ENCODE data around the gene PRR35.

PRR35 gene

DNA sequence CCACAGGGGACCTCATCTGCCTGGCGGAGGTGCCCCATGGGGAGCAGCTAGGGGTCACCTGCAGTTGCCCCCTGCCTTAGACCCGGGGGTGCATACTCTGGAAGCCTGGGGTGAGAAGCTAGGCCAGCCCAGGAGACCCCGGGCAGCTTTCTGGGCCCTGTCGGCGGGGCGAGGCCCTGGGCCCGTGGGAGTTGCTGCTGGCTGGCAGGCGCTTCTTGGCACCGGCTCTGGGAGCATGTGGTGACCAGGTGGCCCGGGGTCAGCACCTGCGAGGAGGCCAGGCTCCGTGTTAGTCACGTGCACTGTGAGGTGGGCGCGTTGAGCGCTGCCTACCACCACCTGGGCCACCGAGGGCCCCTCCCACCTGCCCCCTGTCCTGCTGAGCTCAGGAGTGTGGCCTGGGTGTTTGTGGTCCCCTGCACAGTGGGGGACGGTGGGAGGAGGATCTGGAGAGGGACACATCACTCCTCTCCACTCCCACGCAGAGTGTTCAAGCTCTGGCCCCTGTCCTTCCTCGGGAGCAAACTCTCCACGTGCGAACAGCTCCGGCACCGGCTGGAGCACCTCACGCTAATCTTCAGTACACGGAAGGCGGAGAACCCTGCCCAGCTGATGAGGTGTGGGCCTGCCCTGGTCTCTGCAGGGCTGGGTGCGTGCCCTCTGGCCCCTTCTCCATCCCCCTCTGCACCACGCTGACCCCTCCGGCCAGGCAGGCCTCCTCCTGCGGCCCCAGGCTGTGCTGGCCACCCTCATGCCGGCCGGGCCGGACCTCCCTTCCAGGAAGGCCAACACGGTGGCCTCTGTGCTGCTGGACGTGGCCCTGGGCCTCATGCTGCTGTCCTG lies 15.4 kb downstream of the PRR35 start:
- DNase-seq (ENCODE audit: low spot score) = no peak
- TF ChIP-seq, protein P1, sequence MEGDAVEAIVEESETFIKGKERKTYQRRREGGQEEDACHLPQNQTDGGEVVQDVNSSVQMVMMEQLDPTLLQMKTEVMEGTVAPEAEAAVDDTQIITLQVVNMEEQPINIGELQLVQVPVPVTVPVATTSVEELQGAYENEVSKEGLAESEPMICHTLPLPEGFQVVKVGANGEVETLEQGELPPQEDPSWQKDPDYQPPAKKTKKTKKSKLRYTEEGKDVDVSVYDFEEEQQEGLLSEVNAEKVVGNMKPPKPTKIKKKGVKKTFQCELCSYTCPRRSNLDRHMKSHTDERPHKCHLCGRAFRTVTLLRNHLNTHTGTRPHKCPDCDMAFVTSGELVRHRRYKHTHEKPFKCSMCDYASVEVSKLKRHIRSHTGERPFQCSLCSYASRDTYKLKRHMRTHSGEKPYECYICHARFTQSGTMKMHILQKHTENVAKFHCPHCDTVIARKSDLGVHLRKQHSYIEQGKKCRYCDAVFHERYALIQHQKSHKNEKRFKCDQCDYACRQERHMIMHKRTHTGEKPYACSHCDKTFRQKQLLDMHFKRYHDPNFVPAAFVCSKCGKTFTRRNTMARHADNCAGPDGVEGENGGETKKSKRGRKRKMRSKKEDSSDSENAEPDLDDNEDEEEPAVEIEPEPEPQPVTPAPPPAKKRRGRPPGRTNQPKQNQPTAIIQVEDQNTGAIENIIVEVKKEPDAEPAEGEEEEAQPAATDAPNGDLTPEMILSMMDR (IDR thresholded peaks at IDR 0.05) = no peak
- H3K4me3 ChIP-seq = no peak overlapping the region
- H3K27ac ChIP-seq = no peak overlapping the region

DNA sequence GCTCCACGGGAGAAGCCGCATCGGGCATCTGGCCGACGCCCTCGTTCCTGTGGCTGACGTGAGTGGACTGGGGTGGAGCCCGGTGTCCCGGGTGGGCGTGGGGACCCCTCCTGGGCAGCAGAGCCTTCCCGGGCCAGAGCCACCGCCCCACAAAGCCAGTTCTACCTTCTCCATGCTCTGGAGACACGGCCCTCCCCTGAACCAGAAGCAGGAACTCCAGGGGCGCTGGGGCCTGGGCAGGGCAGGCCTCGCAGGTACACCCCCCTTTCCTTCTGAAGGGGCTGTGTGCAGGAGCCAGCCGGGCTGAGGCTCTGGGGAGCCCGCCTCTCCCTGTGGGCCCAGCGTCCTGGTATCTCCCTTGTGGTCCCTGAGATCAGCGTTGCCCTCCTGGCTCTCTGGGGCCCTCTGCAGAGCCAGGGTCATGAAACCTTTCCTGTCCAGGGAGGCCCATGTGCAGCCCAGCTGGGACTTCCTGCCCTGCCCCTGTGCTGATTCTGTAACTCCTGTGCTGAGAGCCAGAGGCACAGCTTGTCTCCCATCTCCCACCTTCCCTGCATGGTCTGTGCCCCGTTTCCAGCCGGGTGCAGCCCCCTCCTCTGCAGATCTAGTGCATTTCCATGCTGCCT lies 16.1 kb downstream of the PRR35 start:
- H3K27ac ChIP-seq = no peak overlapping the region
- H3K4me3 ChIP-seq = no peak overlapping the region
- no peak for DNase-seq (ENCODE audit: low spot score)
- TF ChIP-seq, protein P1 (IDR thresholded peaks at IDR 0.05) = no peak

DNA sequence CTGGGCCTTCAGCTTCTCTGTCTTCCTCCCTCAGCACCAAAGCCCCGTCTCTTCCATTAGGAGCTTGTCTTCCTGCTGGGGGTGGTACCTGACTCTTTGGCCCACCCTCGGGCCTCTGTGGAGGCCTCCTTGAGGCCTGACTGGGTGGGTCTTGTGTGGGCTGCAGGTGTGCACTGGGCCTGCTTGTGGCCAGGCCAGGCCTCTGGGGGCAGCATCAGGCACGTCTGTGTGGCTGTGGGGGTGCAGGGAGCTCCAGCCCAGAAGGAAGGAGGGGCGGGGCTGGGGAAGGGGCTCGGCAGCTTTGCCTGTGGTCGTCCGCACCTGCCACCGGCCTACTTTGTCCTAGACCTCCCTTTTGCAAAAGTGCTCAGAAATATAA lies 16.6 kb downstream of the PRR35 start:
- TF ChIP-seq, protein P1 (IDR thresholded peaks at IDR 0.05) = no peak
- Histone ChIP-seq H3K4me3 (no peak overlapping the region), H3K27ac (no peak overlapping the region)
- DNase-seq (ENCODE audit: low spot score) = no peak

DNA sequence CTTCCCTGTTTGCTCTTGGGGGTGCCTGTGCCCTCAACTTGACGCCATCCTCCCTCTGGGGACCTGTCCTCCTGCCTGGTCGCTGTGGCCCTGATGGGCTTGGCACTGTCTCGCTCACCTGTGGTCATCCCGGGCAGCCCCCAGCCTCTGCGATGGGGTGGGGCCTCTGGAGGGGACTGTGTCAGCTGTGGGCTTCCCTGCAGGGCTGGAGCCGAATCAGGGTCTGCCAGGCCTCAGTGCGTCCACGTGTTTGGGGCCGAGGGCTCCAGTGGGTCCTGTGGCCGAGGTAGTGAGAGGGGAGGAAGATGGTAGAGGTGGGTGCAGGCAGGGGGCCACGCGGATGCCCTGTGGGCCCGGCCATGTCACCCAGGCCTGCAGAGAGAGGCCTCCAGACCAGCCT lies 17.6 kb downstream of the PRR35 start:
- no peak for DNase-seq (ENCODE audit: low spot score)
- TF ChIP-seq, protein P1 (IDR thresholded peaks at IDR 0.05) = no peak

DNA sequence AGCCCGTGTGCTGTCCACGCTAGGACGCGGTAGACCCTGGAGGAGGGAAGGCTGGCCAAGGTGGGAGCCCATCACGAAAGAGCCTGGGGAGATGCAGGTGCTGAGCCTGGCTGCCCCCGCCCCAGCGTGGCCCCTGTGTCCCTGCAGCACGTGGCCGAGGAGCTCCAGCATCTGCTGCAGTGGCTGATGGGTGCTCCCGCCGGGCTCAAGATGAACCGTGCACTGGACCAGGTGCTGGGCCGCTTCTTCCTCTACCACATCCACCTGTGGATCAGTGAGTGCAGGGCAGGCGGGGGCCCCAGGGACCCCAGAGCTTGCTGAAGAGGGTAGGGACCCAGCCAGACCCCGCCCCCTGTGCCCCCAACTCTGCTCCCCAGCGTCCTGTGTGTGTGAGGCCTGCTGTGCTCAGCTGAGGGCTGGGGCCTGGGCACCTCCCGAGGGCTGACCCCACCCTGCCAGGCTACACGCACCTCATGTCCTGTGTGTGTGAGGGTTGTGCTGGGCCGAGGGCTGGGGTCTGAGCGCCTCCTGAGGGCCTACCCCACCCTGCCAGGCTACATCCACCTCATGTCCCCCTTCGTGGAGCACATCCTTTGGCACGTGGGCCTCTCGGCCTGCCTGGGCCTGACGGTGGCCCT lies 18.2 kb downstream of the PRR35 start:
- no peak overlapping the region for H3K27ac ChIP-seq
- no peak for DNase-seq (ENCODE audit: low spot score)
- H3K4me3 ChIP-seq = no peak overlapping the region
- TF ChIP-seq, protein P1 (IDR thresholded peaks at IDR 0.05) = no peak

More for the DNA sequence above, 17.6 kb downstream of the PRR35 start:
- Histone ChIP-seq H3K27ac (no peak overlapping the region), H3K4me3 (no peak overlapping the region)

DNA sequence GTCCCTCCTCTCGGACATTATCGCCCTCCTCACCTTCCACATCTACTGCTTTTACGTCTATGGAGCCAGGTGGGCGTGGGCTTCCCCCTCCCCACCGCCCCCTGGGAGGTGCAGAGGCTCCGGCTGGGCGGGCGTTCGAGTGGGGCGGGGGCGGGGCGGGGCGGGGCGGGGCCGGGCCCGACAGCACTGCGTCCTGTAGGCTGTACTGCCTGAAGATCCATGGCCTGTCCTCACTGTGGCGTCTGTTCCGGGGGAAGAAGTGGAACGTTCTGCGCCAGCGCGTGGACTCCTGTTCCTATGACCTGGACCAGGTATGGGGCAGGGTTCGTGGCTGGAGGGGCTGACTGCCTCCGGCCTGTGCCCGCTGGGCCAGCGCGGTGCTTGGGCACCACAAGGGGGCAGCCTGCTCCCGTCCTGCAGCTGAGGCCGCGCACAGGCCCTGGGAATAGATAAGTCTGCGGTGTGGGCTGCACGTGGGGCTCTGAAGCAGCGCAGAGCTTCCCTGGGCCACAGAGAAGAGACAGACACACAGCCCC lies 18.7 kb downstream of the PRR35 start:
- TF ChIP-seq, protein P1 (IDR thresholded peaks at IDR 0.05) = peak; percentile 16
- H3K27ac ChIP-seq = no peak overlapping the region
- DNase-seq (ENCODE audit: low spot score) = no peak
- H3K4me3 ChIP-seq = peak overlapping the region; percentile 32

All from coronary artery (tissue), 2 donors.